GM19467 (cell line): Measurements from ENCODE around the gene ICAM4.

Experiments used
- ATAC-seq: cut with Tn5 transposase; IDR thresholded peaks from one replicate; pipeline ENCODE4 v1.9.1; 2021; ENCODE audit warnings: mild to moderate bottlenecking, moderate library complexity; ENCODE audit not compliant: unreplicated experiment

Gene ICAM4

DNA sequence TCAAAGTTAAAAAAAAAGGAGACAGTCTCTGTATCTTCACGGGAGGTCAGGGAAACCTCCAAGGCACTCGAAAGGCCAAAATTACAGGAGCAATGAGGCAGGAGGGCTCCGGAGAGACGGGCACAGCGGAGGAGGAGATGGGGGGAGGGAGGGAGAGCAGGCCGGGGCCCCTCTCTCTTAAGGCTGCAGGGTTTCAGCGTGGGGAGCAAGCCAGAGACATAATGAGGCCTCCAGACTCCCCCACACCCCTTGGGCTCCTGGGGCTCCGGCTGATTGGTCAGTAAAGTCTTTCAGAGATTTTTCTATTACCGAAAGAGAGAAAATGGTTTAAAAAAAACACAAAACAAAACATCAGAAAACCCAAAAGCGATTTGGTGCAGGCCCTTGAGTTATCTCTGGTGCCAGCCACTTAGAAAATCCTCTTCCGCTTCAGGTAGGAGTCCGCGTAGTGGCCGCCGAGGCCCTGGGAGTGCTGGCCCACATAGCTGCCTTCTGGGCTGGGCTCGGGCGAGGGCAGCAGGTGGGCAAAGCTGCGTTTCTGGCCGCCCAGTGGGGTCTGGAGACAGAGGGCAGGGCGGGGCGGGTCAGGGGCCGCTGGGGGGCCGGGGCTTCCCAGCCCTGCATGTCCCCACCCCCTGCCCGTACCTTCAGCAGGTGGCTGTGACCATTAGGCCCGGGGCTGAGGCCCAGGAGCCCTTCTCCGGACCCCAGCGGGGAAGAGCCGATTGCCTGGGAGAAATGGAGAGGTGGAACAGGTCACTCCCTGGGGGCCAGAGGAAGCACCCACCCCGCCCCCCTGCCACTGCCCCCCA is 30.5 kb downstream of the ICAM4 start:
- no peak for ATAC-seq

DNA sequence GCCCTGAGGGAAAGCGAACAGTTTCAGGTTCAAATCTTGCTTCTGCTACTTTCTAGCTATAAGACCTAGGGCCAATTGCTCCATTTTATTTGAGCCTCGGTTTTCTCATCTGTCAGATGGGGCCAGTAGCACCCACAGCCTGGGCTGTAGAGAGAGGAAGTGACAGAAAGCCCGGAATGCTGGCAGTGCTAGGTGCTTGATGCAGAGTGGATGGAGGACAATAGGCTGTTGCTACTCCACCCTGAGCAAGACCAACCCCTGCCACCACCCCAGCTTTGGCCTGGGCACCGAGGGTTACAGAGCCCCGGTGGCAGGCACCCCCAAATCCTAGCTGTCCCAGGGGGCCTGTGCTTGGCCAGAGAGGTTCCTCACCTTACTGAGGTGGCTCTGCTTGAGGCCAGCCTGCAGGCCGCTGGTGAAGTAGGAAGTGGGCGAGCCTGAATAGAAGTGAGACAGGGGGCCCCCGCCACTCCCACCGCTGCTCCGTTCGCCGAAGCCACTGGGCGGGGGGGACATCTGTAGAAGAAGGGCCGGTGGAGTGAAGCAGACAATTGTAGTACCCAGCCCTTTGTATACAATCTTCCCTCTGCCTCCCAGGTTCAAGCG is 31.2 kb downstream of the ICAM4 start:
- no peak for ATAC-seq

DNA sequence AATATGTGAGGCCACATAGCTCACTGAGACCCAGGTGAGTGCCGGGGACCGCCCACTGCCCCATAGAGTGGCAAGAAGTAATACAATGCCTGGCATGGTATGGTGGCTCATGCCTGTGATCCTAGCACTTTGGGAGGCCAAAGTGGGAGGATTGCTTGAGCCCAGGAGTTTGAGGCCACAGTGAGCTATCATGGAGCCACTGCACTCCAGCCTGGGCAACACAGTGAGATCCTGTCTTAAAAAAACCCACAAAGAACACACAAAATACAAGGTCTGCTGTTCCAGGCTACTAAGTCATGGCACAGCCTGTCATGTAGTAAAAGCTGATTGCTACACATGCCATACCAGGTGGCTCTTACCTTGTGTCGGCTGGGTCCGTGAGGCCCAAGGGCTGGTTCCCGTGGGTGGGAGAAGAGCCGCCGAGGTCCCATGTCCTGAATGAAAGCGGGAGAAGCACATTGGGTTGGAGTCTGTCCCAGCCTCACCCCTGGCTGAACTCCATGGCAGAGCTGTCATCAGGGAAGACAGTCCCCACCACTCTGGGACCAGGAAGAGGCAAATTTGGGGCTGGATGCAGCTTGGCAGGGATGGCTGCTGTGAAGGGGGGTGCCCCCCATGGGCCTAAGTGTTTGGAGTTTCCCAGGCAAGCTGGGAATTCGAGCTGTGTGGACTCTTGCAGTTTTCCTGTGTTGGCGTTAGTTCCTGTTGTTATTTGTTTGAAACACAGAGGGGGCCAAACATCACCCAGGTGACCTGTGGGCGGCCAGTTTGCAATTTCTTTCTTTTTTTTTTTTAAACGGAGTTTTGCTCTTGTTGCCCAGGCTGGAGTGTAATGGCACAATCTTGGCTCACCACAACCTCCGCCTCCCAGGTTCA is 32.3 kb downstream of the ICAM4 start:
- ATAC-seq, result no peak

DNA sequence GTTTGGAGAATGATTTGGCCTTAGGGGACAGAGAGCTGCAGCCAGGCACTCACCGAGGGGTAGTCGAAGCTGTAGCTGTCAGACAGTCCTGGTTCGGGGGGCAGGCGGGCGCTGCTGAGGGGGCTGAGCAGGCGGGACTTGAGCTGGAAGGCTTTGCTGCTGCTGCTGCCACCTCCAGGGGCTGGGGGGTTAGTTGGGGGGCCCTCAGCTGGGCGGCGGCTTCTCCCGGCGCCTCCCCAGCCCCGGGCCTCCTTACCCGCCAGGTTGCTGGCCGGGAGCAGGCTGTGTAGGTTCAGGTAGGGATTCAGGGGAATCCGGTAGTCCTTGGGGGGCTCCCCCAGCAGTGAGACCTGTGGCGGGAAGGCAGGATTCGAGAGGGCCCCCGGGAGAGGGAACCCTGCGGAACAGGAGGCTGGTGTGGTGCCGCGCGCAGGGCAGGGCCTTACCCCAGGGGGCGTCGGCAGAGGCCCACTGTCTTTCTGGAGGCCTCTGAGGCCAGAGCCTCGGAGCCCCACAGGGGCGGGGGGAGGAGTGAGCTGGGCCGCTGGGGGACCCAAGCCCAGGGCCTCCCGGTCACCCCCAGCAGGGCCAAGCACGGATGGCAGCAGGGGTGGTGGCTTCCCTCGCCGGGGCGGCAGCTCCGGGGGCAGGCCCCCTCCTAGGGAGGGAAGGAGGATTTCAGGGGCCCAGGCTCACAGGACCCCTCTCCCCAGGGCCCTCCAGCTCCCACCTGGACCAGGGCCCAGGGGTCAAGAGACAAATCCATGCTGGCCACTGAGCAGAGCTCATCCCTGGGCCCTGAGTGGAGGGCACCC is 34.1 kb downstream of the ICAM4 start:
- no peak for ATAC-seq

DNA sequence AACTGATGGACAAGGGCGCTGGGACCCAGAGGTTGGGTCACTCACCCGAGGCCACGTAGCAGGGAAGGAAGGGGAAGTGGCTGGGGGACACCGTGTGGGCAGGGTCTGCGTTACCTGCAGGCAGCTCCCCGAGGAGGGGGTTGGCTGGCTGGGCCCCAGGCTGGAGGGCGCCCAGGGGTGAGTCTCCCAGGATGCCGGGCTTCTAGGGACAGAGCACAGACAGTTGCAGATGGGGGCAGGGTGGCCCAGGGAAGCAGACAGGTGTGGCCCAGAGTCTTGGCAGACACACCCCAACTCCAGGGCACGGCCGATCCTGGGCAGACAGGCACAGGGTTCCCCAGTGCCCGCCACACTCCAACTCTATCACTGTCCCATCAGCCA is 34.7 kb downstream of the ICAM4 start:
- ATAC-seq, result no peak

DNA sequence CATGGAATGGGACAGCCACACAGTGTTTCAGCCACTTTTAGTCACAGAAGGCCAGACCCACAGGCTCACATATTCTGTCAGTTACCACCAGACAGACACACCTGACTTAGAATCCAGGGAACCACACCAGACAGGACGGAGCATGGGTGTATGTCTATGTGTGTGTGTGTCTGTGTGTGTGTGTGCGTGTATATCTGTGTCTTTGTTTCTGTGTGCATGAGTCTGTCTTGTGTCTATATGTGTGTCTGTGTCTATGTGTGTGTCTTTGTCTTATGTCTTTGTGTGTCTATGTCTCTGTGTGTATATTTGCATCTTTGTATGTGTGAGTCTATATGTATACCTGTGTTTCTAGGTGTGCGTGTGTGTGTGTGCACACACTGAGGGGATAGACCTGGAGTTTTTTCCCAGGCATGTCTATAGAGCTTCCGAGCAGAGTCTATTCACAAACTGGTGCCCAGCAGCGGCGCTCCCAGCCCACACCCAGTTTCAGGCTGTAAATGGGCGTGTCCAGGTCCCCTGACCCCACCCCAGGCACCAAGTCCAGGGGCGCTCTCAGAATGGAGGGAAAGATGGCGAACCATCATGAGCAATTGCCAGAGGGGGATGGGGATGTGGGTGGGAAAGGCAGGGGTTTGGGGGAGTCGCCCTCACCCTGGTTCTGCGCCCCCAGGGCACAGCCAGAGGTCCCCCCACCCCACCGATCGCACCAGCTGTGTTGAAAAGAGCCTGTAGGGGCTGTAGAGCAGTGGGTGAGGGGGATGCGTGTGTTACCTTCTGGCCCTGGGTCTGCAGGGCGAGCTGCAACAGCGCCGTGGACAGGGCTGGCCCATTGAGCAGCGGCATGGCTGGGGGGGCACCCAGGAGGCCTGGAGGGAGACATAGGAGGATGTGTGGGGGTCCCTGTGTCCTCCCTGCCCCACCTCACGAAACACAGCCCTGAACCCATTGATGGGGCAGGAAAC is 35.4 kb downstream of the ICAM4 start:
- ATAC-seq, result no peak

DNA sequence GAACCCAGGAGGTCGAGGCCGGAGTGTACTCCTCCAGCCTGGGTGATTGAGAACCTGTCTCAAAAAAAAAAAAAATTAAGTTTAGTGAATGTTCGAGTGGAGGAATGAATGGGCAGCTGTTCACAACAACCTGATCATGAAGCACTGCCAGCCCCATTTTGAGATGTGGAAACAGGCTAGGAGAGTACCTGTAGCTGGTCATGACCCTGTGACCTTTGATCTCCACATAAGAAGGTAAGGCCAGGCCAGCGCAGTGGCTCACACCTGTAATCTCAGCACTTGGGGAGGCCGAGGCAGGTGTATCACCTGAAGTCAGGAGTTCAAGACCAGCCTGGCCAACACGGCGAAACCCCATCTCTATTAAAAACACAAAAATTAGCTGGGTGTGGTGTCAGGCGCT is 39.0 kb downstream of the ICAM4 start:
- ATAC-seq, result no peak

DNA sequence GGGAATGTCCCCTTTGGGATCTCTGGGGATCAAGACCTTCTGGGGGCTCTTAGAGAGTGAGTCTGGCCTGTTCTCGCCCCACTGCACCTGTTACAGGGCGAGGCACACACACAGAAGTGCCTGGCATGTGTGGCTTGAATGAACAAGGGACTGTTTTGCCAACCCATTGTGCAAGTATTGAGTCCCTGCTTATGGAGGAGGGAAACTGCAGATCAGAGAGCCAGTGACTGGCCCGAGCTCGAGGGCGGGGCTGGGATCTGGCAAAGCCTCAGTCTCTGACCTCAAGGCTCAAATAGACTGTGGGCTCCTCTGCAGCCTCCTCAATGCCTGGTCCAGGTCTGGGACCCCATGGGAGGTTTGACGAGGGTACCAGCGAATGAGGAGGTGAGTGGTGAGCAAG is 41.0 kb downstream of the ICAM4 start:
- no peak for ATAC-seq

DNA sequence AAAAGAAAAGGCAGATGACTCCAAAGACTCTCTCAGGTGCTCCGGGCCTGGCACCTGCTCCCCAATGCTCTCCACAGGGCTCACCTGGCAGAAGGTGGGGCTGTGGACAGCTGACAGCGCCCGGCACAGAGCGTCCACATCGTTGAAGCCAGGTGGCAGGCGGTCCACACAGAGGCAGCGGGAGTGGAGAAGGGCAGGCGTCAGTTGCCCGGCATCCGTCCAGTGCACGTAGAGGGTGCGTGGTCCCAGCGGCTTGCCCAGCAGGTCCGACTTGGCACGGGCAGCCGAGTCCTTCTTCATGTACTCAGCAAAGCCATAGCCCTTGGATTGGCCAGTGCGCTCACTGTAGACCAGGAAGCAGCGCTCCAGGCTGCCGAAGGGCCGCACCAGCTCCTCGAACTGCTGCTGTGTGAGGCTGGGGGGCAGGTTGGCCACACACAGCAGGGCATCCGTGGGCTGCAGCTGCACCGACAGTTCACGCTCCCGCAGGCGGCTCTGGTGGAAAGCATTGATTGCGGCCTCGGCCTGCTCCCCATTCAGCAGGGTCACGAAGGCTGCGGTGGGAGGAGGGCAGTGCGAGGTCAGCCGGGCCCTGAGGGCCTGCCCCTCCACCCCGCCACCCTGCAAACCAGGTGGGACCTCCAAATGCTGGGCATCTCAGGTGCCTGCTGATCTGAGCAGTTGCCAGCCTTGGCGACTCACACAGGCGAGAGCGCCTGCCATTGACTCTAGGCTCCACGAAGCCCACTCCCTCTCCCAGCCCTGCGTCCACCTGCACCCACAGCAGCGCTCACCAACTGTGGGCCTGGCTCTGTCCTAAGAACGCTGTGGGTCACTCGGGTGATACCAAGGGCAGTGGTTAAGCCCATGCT is 42.0 kb downstream of the ICAM4 start:
- no peak for ATAC-seq

DNA sequence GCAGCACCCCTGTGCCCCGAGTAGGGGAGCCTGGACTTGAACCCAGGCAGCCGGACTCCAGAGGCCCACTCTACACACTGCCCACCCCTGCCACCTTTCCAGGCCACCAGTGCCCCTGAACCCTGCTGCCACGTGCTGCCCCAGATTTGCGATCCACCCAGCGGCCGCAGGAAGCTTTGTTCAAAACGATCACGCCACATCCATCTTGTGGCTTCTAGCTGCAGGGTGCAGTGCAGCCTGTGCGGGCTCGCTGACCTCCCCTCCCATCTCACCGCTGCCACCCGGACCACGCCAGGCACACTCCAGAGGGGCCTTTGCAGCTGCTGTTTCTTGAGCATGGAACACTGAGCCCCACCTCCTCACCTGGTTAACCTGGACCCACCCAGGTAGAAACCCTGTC is 42.8 kb downstream of the ICAM4 start:
- ATAC-seq, result no peak

DNA sequence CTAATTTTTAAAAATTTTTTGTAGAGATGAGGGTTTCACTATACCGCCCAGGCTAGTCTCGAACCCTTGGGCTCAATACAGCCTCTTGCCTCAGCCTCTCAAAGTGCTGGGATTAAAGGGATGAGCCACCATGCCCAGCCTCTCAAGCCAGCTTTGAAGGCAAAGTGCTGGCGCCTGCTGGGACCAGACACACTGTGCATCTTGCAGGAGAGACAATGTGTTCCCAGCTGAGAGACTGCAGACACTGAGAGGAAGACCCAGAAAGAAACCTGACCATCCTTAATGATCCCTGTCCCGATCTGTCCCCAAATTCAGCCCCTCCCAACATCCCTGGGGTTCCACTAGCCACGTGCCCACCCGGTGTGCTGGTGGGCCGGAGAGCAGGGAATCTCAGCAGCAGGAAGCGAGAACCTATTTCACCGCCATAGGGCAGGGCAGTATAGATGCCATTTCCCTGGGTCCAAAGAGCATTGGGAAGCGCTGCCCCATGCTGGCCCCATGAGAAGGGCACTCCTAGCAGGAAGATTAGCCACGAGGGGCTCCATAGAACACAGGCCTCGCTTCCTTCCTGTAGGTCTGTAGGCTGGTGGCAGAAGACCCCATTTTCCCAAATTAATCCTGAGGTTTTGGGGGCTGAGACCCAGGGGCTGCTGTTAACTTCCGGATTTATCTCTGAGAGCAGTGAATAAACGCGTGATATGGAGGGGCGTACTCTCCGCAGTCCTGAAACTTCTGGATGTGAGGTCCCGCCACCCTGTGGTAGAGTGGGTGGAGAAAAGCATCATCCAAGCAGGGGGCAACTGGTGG is 45.6 kb downstream of the ICAM4 start:
- ATAC-seq, result no peak

DNA sequence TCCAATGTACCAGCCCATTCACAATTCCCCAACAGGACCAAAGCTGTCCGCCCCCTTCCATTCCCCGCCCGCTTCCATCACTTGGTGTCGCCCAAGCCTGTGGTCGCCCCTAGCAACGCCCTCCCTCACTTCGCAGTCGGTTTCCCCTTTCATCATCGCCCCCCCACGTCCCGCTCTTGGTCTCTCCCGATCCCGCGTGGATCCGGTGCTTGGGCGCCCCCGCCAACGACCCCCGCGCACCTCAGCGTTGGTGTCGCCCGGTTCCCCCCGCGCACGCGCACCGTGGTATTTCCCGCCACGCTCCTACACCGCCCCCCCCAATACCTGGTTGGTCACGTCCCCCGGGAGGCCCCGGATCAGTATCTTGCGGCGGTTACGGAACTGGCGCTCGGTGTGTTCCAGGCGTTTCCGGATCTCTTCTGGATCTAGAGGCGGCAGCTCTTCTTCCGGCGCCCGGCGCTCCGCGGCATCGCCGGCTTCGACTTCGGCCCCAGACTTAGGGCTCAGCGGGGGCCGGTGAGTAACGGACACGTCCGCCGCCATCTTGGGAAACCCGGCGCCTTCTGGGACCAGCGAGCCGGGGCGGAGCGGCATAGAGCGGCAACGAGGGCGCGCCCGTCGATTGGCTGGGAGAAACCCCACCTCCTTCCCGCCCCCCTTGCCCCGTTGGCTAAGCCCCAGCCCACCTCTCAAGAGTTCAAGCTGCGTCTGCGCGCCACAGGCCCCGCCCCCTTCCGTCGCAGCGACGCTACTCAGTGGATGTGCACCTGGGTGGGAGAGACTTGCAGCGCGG is 46.4 kb downstream of the ICAM4 start, which contains the start of gene RAVER1:
Gene RAVER1, minus strand, starts transcription at position 565 of the 793 bp plus-strand sequence. Its CDS starts 22 bp downstream, at position 543.
- peak; percentile 89 for ATAC-seq

DNA sequence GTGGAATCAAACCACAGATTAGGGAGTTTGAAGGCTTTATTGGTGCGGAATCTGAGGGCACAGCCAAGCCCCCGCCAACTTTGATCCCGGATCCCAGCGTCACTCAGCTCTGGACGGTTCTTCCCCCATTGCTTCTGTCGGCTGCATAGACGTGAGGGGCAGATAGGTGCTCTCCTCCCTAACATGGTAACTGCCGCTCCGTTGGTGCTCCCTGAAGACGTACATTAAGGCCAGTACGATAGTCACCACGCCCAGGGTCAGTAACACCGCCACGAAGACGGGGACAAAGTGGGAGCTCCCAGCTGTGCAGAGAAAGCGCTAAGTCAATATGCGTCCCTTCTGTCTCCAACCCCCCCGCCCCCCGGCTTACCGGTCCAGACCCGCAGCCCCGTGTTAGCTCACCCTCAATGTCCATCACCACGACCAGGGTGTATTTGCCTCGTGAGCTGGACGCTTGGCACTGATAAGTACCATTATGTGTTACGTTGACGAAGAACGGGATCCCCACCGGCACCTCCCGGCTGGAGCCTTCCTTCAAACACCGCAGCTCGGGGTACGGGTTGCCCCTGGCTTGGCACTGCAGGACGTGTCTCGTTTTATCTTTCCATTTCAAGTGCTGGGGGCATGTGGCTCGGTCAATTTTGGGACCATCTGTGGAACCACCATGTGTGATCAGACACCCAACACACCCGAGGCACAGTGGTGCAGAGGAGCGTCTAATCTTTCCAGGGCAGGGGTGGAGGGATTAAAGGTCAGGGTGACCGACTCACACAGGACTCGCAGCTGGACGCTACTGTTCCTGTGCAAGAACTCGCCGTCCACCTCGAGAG is 47.2 kb downstream of the ICAM4 start:
- no peak for ATAC-seq

DNA sequence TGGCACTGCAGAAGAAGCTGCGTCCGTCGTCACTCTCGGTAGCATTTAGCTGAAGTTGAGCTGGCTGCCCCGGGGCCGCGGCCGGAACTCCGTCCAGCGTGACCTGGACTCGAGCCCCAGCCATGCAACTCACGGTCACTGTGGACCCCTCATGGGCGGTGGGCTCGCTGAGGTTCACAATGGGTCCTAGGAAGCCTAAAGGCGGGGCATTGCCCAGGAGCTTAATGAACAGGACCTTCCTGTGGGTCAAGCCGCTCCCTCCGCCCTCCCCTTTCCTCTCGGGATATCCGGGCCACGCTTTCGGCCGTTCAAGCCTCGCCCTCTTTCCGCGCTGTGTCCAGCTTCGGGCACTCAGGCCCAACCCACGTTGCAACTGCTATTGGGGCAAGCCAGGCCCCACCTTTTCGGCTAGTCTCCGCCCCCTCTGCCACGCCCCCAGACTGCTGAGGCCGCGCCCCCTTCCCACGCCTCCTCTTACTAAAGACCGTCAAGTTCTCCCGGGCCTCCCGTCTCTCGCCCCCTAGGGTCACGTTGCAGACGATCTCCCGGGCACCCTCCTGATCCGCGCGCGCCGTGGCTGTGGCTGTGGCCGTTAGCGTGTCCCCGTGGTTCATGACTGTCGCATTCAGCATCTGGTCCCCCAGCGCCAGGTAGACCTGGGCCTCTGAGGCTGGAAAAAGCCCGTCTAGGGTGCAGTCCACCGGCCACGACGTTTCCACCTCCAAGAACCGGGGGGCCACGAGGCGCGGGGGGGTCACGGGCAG is 48.0 kb downstream of the ICAM4 start:
- ATAC-seq, result no peak

DNA sequence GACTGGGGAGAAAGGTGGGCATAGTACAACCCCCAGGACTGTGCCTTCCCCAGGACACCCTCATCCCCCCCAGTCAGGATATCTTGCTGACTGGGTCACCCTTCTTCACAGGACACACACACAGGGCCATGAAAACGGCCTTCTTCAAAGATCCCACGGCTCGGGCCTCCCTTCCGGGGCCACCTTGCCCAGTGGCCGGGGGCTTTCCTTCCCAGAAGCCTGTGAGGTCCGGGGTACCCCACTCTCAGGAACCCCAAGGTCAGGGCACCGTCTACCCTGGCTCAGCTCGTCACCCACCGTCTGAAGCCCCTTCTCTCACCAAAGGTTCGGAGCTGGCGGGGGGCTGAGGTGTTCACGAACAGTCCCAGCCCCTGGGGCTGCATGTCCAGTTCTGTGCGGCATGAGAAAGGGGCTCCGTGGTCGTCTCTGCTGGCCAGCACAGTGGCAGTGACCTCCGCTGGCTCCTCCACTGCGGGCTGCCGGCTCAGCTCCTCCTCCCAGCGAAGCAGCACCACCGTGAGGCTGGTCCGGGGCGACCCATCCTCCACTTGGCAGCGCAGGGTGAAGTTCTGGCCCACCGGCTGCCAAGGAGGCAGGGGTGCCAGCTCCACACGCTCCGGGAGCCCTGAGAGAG is 48.7 kb downstream of the ICAM4 start:
- ATAC-seq, result no peak
